Uterus (tissue), 2 donors: Measurements from ENCODE around the gene DENND1A.

Experiments
- CTCF ChIP-seq, 4 experiments: fragments of 200-600 bp in 2 of 4; fragments of 450-650 bp in 2 of 4; sonication (generic) in 2 of 4; IDR thresholded peaks; one replicate each; pipeline ENCODE4 v1.5.1; 2016 to 2019; ENCODE audit warnings: antibody characterized with exemption in 4 of 4, mild to moderate bottlenecking in 2 of 4, moderate library complexity in 1 of 4
- POLR2A ChIP-seq, 2 donors: fragments of 450-650 bp; IDR thresholded peaks; one replicate each; pipeline ENCODE4 v1.6.1; 2016; ENCODE audit warnings: antibody characterized with exemption in 2 of 2, mild to moderate bottlenecking in 1 of 2, moderate library complexity in 1 of 2

DNA sequence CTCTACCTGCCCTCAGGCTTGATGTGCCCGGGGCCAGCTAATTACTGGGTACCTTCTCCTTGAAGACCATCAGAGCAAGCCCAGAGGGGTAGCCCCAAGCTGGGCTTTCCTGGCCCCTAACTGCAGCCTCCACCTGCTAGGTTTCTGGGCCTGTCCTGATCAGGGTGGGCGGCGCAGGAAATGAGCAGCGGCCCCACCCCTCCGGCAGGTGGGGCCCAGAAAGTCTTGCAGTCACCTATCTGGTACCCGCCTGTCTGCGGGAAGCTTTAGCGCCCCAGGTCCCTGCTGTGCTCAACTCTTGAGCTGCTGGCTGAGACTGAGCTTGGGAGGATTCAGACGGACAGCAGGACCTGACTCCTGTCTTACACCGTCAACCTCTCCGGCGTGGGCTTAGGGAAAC is 44.5 kb upstream of the DENND1A start:
- TF ChIP-seq CTCF (IDR thresholded peaks at IDR 0.05) (no peak), POLR2A (IDR thresholded peaks at IDR 0.05) (no peak)
